Measurements from ENCODE around the gene AURKA.
"Not testable (repeated sequence)": the region's sequence is repeated elsewhere in the genome, so short reads cannot be mapped to it uniquely, and the experiment has no call there.

Gene AURKA

DNA sequence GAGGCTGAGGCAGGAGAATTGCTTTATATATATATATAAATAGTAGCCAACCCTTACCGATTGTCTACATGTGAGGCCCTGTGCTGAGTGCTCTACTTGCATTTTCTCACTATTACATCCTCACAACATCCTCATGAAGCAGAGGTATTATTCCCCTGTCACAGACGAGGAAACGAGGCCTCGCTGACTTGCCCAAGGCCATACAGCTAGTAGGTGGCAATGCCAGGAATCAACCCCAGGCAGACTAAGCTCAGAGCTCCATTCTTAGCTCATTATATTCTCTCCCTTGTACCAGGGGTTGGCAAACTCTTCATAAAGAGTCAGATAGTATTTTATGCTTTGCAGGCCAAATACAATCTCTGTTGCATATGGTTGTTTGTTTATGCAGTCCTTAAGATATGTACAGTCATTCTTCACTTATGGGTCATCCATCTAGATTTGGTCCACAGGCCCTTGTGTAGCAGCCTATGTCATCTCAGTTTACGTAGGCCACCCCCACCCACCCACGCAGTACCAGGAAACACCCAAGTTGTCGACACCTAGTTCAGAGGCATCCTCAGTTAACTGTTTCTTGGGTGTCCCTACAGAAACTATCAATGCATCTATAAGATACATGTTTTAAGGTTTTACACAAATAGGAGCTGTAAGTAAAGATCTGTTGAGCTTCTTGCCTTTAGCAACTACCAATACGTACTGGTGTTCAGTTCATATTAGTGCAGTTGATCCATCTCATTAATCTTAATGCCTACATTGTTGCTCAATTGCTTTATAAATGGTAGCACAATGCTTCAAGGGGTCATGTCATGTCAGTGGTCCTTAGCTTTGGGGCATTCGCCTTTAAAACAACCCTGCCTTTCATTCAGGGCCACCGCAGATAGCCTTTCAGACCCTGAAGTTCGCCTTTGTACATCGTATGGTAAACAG, 23.1 kb upstream of the AURKA start:
- H3K27ac ChIP-seq, result no peak overlapping the region
- TF ChIP-seq, protein P1, sequence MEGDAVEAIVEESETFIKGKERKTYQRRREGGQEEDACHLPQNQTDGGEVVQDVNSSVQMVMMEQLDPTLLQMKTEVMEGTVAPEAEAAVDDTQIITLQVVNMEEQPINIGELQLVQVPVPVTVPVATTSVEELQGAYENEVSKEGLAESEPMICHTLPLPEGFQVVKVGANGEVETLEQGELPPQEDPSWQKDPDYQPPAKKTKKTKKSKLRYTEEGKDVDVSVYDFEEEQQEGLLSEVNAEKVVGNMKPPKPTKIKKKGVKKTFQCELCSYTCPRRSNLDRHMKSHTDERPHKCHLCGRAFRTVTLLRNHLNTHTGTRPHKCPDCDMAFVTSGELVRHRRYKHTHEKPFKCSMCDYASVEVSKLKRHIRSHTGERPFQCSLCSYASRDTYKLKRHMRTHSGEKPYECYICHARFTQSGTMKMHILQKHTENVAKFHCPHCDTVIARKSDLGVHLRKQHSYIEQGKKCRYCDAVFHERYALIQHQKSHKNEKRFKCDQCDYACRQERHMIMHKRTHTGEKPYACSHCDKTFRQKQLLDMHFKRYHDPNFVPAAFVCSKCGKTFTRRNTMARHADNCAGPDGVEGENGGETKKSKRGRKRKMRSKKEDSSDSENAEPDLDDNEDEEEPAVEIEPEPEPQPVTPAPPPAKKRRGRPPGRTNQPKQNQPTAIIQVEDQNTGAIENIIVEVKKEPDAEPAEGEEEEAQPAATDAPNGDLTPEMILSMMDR (conservative IDR thresholded peaks at IDR 0.05), result no peak

DNA sequence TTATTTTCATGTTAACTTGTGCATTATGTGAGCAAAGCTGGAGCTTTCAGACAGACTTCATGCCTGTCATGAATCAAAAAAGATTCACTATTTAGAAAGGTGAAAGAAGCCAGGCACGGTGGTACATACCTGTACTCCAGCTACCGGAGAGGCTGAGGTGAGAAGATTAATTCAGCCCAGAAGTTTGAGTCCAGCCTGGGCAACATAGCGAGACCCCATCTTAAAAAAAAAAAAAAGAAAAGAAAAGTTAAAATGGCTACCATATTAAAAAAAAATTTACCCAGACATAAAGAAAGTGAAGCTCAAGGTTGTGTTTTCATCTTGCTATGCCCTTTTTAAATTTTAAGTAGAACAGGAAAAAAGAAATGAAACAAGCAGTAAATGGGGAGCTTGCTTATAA, 20.9 kb upstream of the AURKA start:
- no peak overlapping the region for H3K27ac ChIP-seq
- TF ChIP-seq, protein P1 (conservative IDR thresholded peaks at IDR 0.05), result no peak

DNA sequence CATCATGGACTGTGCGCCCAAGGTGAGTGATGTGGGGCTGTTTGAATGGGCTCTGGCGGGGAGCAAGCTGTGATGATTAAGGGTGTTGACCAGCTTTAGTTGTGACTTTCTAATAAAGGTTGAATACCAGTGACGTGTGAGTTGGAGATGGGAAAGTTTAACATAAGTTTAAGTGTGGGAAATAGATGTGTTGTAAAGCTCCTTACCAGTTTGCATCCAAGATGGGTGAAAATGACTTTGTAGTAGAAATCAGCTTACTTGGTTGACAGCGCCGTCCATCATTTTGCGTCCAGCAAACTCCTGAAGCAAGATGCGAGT, 20.4 kb upstream of the AURKA start:
- no peak overlapping the region for H3K27ac ChIP-seq
- TF ChIP-seq, protein P1 (conservative IDR thresholded peaks at IDR 0.05), result no peak

DNA sequence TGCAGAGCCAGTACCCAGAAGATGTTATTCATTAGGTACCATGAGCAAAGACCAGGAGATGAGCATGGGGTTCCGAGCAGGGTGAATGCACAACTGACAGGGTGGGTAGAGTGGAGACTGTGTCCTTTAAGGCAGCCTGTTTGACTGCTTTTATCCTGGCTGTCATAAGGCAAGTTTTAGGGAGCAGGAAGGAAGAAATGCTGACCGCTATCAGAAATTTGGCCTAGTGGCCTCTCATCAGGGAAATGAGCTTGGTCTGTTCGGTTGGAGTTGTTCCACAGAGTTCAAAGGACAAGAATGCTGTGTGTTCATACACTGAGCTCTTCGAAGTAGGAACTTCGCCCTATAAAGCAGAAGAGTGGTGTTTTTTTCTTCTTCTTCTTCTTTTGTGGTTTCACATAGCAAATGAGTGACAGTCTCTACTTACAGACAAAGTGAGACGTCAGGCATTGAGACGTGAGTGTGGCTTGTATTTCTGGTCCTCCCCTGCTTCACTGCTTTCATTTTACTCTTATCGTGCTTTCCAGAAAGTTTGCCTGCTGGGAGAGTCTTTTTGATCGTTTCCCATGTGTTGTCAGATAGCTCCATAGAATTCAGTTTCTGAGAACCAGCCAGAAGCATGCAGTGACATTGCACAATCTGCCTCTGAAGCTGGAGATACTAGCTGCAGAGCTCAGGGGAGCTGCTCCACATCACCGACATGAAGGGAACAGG, 19.9 kb upstream of the AURKA start, which contains the start of gene CASS4:
TSS of gene CASS4 (plus strand) at position 502 of the 714 bp plus-strand sequence. CDS start at position 701, 199 bp downstream.
- TF ChIP-seq, protein P1 (conservative IDR thresholded peaks at IDR 0.05), result no peak
- no peak within 1 kb of the TSS for H3K27ac ChIP-seq

DNA sequence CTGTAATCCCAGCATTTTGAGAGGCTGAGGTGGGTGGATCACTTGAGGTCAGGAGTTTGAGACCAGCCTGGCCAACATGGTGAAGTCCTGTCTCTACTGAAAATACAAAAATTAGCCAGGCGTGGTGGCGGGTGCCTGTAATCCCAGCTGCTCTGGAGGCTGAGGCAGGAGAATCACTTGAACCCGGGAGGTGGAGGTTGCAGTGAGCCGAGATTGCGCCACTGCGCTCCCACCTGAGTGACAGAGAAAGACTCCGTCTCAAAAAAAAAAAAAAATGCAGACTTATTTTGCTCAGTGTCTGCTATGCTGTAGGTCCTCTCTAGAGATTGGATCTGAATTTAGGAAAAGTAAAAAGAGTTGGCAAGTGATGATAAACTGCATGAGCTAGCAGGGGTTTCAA, 19.3 kb upstream of the AURKA start:
- not testable (repeated sequence) for H3K27ac ChIP-seq

DNA sequence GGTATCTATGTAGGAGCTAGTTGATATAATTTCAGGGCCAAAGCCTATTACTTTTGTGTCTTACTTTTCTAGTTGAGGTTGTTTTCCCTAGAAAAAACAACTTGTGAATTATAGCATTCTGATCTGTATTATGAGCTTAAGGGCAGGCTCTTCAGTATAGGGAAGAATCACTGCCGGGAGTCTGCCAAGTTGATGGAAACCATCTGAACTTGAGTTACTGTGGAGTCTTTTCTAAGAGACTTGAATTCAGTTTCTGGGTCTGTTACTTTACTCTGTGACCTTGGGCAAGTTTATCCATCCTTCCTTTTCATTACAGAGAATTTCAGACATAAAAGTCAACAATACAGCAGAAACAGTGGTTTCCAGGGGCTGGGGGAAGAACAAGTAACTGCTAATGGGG, 17.9 kb upstream of the AURKA start:
- H3K27ac ChIP-seq, result no peak overlapping the region
- TF ChIP-seq, protein P1 (conservative IDR thresholded peaks at IDR 0.05), result no peak

DNA sequence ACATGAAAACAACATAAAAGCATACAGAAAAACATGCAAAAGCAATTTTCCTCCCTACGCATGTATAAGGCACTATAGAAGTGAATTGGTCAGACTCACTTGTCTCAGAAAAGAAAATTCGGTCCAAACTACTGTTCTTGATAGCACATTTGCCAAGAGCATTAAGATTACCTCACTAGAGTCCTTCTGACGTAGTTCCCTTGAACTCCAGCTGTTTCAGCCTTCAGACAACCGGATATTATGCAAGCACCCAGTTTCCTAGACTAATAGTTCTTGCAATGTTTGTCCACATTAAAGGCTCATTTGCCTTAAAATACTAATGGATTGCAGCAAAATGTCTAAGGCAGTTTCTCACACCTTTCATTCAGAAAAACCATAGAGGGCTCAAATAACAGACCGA, 17.5 kb upstream of the AURKA start:
- no peak overlapping the region for H3K27ac ChIP-seq
- TF ChIP-seq, protein P1 (conservative IDR thresholded peaks at IDR 0.05), result no peak

DNA sequence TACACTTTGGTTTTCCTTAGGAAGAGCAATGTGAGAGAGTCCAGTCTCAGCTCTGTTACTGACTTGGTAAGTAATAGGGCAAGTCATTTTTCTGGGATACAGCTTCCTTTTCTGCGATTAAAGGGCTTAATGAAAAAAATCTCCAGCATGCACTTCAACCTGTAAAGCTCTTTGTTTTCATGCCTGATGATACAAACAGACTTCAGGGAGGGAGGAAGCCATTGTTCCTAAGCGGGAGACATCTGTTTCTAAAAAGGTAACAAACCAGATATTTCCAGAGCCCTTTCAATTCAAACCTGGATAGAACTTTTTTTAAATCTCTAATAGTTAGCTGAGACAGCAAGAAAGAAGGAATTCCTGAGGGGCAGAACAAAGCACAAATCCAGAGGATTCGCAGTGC, 14.9 kb upstream of the AURKA start:
- no peak overlapping the region for H3K27ac ChIP-seq
- TF ChIP-seq, protein P1 (conservative IDR thresholded peaks at IDR 0.05), result no peak

DNA sequence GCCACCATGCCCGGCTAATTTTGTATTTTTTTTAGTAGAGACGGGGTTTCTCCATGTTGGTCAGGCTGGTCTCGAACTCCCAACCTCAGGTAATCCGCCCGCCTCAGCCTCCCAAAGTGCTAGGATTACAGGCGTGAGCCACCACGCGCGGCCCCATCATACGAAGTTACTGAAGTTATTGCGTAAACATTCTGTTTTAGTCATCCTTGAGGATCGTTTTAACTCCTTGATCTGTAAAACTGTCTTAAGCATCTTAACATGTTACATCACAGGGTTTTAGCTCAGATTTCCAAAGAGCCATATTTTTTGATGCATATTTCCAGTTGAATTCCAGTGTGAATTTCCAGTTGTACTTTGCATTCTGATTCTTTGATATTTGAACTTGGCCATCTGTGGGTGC, 13.3 kb upstream of the AURKA start:
- not testable (repeated sequence) for H3K27ac ChIP-seq
